NCI-H526 treated with DMSO at 0.1 percent for 48 hours (cell line): ENCODE results near the gene TLX1.

Experiments used
- DNase-seq: peaks from one replicate; lab custom pipeline; 2025; lab: John Stamatoyannopoulos, UW

TLX1 gene

DNA sequence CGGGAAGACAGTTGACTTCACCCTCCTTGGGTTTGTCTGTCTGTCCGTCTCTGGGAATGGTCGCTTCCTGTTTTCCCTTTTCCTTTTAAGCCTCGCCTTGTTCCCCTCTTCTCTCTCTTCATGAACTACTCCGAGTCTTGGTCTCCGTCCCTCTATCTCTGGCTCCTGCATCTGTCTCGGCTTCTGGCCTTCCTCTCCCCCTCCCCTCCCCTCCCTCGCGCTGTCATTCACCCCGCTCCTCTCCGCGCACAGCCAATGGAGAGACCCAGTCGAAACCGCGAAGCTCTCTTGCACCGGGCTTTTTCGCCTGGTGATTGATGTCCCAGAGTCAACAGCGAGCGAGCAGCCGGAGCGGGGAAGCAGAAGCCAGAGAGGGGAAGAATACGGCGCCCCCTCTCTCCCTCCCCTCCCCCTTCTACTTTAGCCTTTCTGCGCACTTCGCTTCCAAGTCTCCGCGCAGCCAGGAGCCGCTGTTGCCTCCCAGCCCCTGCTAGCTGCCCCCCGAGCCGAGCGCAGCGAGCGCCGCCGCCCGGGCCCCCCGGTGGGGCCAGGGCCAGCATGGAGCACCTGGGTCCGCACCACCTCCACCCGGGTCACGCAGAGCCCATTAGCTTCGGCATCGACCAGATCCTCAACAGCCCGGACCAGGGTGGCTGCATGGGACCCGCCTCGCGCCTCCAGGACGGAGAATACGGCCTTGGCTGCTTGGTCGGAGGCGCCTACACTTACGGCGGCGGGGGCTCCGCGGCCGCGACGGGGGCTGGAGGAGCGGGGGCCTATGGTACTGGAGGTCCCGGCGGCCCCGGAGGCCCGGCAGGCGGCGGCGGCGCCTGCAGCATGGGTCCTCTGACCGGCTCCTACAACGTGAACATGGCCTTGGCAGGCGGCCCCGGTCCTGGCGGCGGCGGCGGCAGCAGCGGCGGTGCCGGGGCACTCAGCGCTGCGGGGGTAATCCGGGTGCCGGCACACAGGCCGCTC lies at the start of gene TLX1:
Gene TLX1 (plus strand): TSS at position 317 of the 978 bp plus-strand sequence. CDS start 242 bp downstream, at position 559.
- DNase-seq, result peak; percentile 75

DNA sequence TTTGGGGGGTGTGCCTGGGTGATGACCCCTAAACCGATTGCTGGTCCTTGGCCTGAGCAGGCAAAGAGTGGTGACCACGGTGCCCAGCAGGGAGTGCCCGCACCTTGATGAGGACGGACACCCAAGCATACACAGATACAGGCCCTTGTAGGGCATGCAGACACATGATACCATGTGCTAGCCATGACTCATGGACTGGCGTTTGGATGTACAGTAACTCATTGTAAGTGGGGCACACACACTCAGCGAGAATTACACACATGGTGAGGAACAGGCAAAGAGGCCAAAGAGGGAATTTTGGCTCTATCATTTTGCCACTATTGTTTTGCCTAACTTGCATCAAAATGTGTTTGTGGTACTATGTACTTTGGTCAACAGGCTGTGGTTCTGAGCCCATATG lies 45.3 kb upstream of the TLX1 start:
- no peak for DNase-seq

DNA sequence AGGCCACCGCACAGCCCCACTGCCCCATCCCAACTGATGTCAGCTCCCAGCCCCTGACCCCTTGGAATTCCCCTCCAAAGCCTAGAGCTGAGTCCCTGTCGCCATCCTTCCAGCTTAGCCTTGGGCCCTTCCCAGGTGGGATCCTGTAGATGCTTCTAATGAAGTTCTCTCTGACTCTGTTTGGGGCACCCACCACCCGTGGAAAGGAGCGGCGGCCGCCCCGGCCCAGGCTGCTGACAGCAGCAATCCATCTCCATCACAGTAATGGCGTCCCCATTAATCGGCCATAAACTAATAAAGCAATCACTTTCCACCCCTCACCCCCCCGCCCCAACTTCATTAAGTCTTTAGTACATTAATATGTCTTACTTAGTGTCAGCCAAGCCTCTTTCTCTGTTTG lies 43.7 kb upstream of the TLX1 start:
- DNase-seq, result no peak

DNA sequence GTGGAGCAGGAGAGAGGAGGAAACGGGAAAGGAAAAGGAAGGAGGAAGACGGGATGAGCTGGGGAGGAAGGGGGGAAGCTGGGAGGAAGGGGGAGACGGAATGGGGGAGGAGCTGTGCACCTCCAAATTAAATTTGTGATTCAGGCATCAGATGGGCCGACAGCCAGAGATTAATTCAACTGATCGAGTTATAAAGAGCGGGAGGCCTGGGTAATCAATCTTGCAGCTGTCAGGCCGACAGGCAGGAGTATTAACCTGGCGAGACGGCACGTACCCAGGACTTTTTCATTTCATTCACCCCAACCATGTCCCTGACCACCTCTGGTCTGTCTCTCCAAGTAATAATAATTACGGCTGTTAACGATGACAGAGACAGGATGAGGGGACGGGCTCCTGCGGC lies 43.1 kb upstream of the TLX1 start:
- DNase-seq, result no peak

DNA sequence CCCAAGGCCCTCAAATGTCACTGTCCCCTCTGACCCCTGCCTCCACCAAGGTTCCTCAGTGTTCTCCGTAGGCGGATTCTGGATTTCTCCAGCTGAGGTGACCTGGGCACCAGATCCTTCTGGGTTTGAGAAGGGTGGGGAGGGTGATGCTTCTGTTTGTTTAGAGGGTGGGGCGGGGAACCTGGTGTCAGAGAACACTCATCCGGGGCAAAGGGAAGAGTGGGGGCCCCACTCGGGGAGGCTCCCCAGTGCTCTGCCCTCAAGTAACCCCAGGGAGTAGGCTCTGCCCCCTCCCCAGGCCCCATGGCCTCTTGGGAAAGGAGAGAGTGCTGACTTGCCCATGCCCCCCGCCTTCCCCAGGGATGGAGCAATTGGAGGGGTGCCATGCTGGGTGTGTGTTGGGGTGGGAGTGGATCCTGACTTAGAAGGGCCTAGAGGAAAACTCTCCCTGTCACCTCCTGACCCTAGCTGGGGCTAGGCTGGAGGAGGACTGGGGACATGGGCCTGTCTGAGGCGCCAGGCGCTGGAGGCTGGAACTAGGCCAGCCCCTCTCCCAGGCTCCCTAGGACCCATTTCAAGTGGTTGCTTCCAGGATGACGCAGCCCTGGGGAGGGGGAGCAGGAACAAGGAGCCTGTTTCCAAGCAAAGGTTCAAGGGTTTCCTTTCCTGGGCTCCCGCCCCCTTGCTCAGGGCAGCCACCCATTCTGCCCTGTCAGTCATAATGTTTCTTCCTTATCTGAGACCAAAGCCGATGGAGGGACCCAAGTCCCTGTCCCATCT lies 41.4 kb upstream of the TLX1 start:
- no peak for DNase-seq

DNA sequence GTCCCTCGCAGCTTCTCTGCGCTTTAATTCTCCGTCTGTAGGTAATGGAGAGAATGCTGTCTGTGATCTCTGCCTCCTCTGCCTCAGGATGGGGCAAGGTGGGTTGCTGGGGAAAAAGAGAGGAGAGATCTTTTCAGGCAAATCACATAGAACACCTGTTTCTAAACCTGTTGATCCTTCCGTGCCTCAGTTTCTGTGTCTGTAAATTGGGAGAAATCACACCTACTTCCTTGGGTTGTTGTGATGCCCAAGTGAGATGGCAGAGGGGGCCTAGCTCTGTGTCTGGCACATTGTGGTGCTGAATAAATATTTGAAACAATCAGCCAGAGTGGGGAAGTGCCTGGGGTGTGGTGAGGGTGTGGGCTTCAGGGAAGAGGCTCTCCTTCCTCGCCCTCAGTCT lies 40.5 kb upstream of the TLX1 start:
- DNase-seq, result no peak

DNA sequence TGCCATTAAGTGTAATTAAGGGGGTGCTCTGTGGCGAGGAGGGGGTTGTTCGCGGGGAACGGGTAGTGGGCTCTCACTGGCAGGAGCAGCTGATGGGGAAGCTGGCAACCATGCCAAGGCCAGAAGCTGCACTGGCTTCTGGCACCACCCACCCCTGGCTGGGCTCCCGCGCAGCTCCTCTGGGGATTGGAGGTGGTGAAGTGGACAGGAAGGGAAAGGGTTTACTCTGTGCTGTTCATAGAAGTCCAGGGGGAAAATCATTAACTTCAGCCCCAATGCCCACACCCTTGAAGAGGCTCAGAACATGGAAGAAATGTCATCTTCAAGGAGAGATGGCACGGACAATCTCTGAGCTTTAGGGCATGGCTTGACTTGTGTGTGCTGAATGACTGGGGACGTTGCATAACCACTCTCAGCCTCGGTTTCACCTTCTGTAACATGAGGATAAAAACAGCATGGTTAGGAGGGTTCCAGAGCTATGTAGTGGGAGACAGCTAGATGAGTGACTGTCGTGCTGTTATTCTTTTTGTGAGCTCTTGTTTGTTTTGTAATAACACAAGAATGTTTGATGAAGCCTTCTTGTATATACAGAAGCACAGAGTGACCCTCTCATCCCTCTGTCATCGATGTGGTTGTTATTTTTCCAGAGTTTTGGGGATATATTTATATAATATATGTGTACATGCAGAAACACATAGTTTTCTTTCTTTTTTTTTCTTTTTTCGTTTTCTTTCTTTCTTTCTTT lies 39.4 kb upstream of the TLX1 start:
- DNase-seq, result no peak

DNA sequence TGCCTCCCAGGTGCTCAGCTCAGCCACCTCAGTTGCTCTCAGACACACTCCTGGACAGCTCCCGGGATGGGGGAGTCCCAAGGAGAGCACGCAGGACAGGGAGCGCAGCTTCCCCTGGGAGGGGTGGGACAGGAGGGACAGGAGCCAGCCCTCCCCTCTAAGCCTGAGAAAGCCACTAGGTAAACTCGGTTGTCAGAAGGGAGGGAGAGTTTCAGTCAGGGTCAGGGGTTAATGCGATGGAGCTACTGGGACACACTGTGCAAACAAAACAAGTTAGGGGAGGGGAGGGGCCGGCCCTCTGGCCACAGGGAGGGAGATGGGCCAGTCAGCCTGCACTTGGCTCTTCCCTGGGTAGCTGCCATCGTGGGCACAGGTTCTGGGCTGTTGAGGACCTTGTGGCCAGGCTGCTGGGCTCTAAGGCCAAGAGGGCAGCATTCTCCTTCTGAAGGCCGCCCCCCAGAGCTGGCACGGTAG lies 38.2 kb upstream of the TLX1 start:
- no peak for DNase-seq

DNA sequence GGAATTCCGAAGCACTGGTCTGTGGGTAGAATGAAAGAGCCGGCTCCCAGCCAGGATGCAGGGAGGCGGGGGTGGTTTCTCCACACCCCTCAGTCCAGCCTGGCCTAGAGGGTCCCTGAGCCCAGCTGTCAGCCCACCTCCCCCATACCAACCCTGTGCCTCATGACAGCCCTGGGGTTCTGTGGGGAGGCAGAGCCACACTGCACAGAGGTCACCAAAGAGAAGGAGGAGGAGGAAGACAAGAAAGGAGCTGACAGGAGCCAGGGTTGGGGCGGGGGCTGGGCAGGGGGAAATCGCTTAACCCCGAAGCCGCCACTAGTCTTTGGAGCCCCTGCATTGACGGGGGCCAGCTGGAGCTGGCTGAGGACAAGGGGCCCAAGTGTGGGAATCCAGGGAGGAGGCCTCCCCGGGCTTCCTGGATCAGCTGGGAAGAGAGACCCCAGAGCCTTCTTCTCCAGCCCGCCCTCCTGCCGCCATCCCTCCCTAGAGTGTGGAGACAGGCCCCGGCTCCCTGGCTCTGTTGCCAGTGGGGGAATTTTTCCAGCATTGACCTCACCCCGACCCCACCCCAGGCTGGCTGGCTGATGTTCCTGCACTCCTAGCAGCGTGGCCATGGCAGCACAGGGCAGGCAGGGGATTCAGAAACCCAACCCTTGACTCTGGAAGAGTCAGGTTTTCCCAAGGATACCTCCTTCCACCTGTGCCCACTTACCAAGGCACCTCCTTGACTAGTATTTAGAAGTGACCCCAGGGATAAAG lies 36.8 kb upstream of the TLX1 start:
- no peak for DNase-seq

DNA sequence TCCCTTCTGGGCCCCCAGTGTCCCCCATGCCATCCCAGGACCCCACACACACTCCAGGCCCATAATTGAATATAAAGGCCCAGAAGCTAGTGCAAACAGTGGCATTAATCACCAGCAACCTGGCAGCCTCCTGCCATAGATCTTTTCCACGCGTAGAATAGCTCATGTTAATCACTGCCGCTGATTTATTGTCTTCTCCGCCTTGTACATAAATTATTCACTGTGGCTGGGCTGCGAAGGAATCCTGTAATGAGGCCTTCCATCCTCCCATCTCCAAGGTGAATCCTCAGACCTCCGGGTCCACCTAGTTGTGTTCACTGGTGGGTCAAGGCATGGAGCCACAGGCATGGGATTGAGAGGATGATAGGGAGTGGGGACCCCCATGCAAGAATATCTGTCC lies 36.1 kb upstream of the TLX1 start:
- DNase-seq, result no peak

DNA sequence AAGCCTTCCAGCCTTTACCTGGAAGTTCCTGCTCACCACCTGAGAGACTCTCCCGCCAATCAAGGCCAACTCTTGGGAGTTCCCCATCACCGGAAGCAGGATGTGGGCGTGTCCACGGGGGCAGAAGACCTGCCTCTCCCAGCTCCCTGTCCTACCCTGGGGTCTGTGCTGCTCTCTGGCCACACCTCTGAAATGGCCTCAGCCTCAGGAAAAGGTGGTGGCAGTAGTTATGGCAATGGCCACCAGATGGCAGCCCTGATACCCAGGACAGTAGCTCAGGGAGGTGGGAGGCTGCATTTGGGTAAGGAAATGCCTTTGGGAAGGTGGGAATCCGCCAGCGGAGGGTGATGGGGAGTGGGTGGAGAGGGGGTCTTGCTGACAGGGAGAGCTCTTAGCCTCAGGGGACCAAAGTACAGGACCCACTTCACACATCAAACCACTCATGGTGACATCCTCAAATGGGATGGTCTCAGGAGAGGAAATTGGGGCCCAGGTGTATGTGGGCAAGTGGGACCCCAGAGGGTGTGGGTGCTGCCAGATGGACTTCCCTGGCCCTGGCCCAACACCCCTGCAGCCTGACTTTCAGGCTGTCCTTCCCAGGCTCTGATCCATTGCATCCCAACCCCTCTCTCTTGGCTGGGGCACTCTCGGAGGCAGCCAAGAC lies 35.4 kb upstream of the TLX1 start:
- DNase-seq, result peak; percentile 74

DNA sequence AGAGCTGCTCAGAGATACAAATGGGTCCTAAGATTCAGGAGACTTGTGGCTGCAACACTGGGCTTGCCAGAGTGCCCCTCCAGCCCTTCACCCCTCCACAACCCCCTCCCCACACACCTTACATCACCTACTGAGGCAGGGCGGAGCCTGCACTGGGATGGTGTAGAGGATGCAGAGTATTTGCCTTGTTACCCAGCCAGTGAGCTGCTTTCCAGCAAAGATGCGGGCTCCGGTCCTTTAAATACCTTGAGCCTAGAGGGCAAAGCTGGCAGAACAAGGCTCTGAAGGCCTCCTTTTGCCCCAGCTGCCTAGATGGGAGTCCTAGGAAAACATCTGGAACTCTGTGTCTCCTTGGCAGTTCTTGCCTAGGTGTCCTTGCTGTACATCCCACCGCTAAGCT lies 34.7 kb upstream of the TLX1 start:
- DNase-seq, result no peak

DNA sequence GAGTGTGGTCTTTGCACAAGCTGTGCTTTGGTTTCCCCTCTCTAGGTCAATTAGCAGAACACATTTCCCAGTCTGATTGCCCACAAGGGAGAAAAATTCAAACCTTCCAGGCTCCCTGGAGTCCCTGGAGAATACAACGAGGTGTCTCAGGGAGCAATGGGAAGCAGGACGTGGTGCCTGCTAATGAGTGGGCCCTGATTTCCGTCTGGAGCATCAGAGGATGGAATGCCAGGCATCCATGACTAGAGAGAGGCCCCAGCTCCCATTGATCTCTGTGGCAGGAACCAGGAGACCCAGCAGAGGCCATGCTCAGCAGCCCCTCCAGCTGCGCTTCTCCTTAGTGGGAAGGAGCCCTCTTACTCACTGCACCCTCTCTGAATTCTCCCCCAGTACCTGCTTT lies 33.2 kb upstream of the TLX1 start:
- no peak for DNase-seq

DNA sequence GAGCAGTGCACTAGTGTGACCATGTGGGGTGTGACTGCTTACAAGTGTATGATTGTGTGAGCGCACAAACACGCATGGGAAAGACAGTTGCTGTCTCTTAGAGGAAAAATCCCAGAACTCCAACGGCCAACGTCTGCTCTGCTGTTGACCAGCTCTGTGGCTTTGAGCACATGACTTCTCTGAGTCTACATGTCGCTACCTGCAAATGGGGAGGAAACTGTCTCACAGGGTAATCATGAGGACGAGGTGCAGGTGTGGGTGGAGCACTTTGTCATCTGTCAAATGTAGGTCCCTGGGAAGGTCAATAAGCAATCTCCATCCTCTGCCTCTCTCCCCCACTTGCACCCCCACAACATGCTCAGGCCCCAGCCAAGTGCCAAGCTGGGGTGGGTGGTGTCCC lies 31.2 kb upstream of the TLX1 start:
- no peak for DNase-seq

DNA sequence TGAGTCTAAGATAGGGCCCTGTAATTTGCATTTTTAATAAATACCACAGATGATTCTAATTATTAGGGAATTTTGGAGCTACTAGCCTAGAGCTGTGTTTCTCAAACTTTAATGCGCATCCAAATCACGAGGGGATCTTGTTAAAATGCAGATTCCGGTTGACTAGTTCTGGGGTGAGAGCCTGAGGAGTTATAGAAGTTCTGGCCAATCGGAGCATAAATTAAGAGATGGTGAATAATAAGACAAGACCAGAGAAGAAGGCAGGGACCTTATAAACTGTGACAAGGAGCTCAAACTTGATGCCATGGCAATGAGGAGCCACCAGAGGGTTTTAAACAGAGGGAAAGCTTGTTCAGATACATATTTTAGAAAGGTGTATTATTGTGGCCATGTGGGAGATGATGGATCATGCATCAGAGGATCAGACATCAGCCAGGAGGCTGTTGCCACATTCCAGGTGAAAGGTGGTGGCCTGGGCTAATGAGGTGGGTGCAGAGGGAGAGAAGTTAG lies 29.7 kb upstream of the TLX1 start:
- DNase-seq, result no peak

DNA sequence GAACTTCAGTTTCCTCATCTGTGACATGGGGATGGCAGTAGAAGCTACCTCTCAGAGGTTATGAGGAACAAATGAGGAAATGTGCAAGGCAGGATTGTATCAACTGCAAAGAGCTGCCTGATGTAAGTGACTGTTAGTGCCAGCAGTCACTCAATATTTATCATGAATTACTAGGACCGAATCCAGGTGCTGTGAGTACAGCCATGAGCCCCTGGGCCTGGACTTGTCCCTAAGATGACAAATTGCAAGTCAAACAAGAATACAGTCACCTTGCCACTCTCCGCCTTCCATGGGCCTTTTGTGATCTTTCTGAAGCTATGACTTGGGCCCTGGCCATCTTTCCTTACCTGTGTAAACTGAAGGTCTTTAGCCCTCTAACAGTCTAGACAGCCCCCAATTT lies 27.7 kb upstream of the TLX1 start:
- no peak for DNase-seq

DNA sequence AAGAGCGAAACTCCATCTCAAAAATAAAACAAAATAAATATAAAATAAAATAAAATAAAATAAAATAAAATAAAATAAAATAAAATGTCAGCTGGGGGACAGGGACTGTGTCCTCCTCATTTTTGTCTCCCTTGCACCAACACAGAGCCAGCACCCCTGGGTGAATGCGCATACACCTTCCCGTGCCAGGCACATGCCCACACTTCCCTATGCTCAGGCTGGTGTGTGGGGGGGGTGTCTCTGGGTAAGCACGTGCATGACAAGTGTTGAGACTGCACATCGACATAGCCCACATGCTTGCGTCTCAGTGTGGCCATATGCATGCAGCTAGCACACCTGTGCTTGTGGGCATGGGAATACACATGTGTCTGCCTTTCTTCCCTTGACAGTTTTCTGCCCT lies 24.7 kb upstream of the TLX1 start:
- DNase-seq, result no peak

DNA sequence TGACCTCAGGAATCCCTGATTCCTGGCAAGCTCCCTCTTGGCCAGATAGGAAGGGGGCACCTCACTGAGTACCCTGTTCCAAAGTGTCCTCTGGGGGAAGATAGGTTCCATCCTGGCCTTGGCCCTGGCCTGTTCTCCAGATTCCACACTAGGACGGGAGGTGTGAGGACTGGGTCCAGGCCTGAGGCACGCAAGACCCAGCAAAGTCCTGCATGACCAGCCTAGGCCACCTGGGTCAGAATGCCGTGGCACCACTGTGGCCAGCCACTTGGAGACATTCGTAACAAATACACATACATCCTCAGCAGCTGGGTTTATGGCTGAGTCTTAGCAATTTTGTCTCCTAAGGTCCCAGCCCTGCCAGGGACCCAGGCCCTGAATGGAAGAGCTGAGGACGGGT lies 23.3 kb upstream of the TLX1 start:
- DNase-seq, result no peak

DNA sequence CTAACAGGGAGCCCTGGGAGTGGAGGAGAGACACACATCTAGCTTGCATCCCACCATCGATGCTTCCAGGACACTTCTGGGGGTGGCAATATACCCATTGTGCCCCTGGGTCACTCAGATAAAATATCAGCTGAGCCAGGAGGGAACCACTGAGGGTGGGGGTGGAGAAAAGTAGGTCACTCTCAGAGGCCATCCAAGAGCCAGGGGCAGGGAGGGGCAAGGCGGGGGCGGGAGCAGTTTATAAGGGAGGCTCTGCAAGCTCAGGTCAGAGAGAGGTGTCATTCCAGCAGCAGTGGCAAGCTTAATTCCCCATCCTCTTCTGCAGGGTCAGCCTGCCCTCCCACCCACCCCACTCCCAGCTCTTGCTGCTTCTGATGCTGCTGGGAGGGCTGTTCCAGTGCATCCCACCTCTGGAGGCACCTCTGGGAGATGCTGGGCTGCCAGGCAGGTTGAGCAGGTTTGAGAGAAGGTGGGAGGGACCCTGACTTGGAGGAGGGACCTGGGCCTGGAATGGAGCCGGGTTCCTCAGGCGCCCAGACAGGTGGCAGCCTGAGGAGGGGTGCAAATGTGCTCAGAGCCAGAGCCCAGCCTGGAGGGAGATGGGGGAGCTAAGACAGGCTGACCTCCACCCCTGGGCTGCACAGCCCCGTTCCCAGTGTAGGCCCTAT lies 20.1 kb upstream of the TLX1 start:
- no peak for DNase-seq

DNA sequence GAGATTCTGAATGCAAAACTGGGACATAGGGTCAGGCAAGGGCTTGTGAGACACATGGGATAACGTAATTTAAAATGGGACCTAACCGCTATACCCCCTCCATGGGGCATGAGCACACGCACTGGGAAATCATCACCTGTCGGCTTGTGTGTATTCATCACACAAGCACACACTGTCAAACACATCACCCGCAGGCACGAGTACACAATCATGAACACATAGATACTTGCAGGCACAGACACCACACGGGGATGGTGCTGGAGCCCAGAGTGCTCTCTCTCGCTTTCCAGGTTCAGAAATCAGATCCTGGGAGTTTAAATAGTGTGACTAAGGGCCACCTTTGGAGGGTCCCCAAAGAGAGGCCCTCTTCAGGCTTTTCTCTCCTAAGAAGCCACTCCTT lies 19.6 kb upstream of the TLX1 start:
- no peak for DNase-seq
